ENCODE data around the gene LRRC3.
A peak's percentile ranks its signal among the peaks of the same experiment; 100 is the strongest.

LRRC3 gene

GRCh38 chr21:44456214-44456914, 1.1 kb downstream of the LRRC3 start:
- no peaks in the 10 kb centered on the region for H3K4me1 ChIP-seq (ENCODE audit: insufficient read depth, poor library complexity, severe bottlenecking)
- no peak overlapping the region for H3K27ac ChIP-seq (ENCODE audit: poor library complexity, severe bottlenecking)
- H3K27me3 ChIP-seq (ENCODE audit: insufficient read depth, poor library complexity, severe bottlenecking), result peaks cover 7% of the 10 kb centered on the region
- peak; percentile 53 for DNase-seq (ENCODE audit: low spot score)
- peak overlapping the region; percentile 38 for H3K4me3 ChIP-seq (ENCODE audit: severe bottlenecking)
- ATAC-seq (ENCODE audit: low read depth), result no peak
- TF ChIP-seq CTCF (IDR thresholded peaks at IDR 0.05; ENCODE audit: poor library complexity, severe bottlenecking), result peak; percentile 38
- H3K9me3 ChIP-seq (ENCODE audit: severe bottlenecking), result no peaks in the 10 kb centered on the region
- H3K36me3 ChIP-seq (ENCODE audit: low read depth), result no peaks in the 10 kb centered on the region

- no peak overlapping the region for H3K27ac ChIP-seq (ENCODE audit: poor library complexity, severe bottlenecking)
- DNase-seq (ENCODE audit: low spot score) (peak; percentile 60), ATAC-seq (ENCODE audit: low read depth) (no peak)
- H3K36me3 ChIP-seq (ENCODE audit: low read depth), result no peaks in the 10 kb centered on the region
- no peaks in the 10 kb centered on the region for H3K9me3 ChIP-seq (ENCODE audit: severe bottlenecking)
- no peaks in the 10 kb centered on the region for H3K4me1 ChIP-seq (ENCODE audit: insufficient read depth, poor library complexity, severe bottlenecking)
- H3K4me3 ChIP-seq (ENCODE audit: severe bottlenecking), result no peak overlapping the region
- H3K27me3 ChIP-seq (ENCODE audit: insufficient read depth, poor library complexity, severe bottlenecking), result no peaks in the 10 kb centered on the region
- no peak for TF ChIP-seq CTCF (IDR thresholded peaks at IDR 0.05; ENCODE audit: poor library complexity, severe bottlenecking)
Measured at GRCh38 chr21:44456915-44457736, 1.8 kb downstream of the LRRC3 start.

- DNase-seq (ENCODE audit: low spot score) (peak; percentile 64), ATAC-seq (ENCODE audit: low read depth) (no peak)
- H3K4me3 ChIP-seq (ENCODE audit: severe bottlenecking), result no peak overlapping the region
- H3K9me3 ChIP-seq (ENCODE audit: severe bottlenecking), result no peaks in the 10 kb centered on the region
- H3K4me1 ChIP-seq (ENCODE audit: insufficient read depth, poor library complexity, severe bottlenecking), result no peaks in the 10 kb centered on the region
- no peaks in the 10 kb centered on the region for H3K36me3 ChIP-seq (ENCODE audit: low read depth)
- no peak overlapping the region for H3K27ac ChIP-seq (ENCODE audit: poor library complexity, severe bottlenecking)
- H3K27me3 ChIP-seq (ENCODE audit: insufficient read depth, poor library complexity, severe bottlenecking), result no peaks in the 10 kb centered on the region
- no peak for TF ChIP-seq CTCF (IDR thresholded peaks at IDR 0.05; ENCODE audit: poor library complexity, severe bottlenecking)
Measured at GRCh38 chr21:44458971-44459711, 3.8 kb downstream of the LRRC3 start.

- Histone ChIP-seq H3K27ac (ENCODE audit: poor library complexity, severe bottlenecking) (no peak overlapping the region), H3K9me3 (ENCODE audit: severe bottlenecking) (no peaks in the 10 kb centered on the region), H3K27me3 (ENCODE audit: insufficient read depth, poor library complexity, severe bottlenecking) (no peaks in the 10 kb centered on the region), H3K4me3 (ENCODE audit: severe bottlenecking) (no peak overlapping the region), H3K4me1 (ENCODE audit: insufficient read depth, poor library complexity, severe bottlenecking) (no peaks in the 10 kb centered on the region), H3K36me3 (ENCODE audit: low read depth) (no peaks in the 10 kb centered on the region)
- DNase-seq (ENCODE audit: low spot score) (peak; percentile 43), ATAC-seq (ENCODE audit: low read depth) (no peak)
- TF ChIP-seq CTCF (IDR thresholded peaks at IDR 0.05; ENCODE audit: poor library complexity, severe bottlenecking), result no peak
Measured at GRCh38 chr21:44459712-44460440, 4.6 kb downstream of the LRRC3 start.
